ENCODE results near the gene PPM1H.

DNA sequence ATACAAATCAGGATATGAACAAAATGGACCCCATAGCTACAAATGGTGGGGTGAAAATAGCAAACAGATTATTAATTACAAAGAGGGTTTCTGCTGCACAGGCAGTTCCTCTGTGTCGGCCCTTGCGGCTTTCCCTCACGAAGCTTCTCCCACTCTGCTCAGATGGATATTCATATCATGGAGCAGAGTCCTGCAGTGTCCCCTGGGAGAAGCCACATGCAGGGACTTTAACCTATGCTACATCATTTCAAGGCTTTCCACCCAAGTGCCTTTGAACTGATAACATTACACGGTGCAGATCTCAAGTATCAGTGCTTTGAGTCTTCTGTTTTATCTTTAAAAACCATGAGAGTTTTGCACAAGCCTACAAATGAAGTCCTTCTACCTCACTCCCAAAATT lies 229.1 kb downstream of the PPM1H start:
- no peak for TF ChIP-seq CTCF (IDR thresholded peaks at IDR 0.05; ENCODE audit: low read length)
- no peak for TF ChIP-seq EZH2 (IDR thresholded peaks at IDR 0.05; ENCODE audit: borderline replicate concordance, low read length)

Data from OCI-LY1 (cell line).